AG04449 (cell line): ENCODE measurements around the gene SDCCAG8.

ENCODE experiments used
- CTCF ChIA-PET: fragments of 350-600 bp; formaldehyde crosslinking; extraction: SDS; loops from one replicate; lab custom pipeline; 2021; ENCODE audit warnings: antibody characterized with exemption; lab: Yijun Ruan, JAX
- POLR2A ChIA-PET: fragments of 400-600, 350-600 bp; formaldehyde crosslinking; extraction: SDS; loops from one replicate; lab custom pipeline; 2020; ENCODE audit warnings: antibody characterized with exemption, inconsistent platforms; lab: Yijun Ruan, JAX
- DNase-seq: peaks from one replicate; pipeline ENCODE4 v3.0.0-alpha.2; 2010; ENCODE audit warnings: low read depth, low spot score
- H3K4me3 ChIP-seq: 2 replicates; pipeline ENCODE4 v1.5.1; 2011; ENCODE audit warnings: low read depth, mild to moderate bottlenecking, control low read depth, low read length
- CTCF ChIP-seq: IDR thresholded peaks from one replicate; pipeline ENCODE4 v1.5.1; 2011; ENCODE audit warnings: mild to moderate bottlenecking, moderate library complexity, low read length, control low read depth, inconsistent platforms; ENCODE audit not compliant: insufficient read depth; ENCODE audit errors: missing control alignments

The SDCCAG8 gene

GRCh38 chr1:243292117-243292516, 36.3 kb downstream of the SDCCAG8 start:
- H3K4me3 ChIP-seq: no peak overlapping the region
- POLR2A ChIA-PET: no interaction called here
- CTCF ChIA-PET: no interaction called here
- no peak for TF ChIP-seq CTCF
- no peak for DNase-seq

GRCh38 chr1:243293941-243294722, 38.3 kb downstream of the SDCCAG8 start:
- H3K4me3 ChIP-seq: no peak overlapping the region
- TF ChIP-seq CTCF: no peak
- ChIA-PET CTCF (interaction anchor here (1.0 kb wide), 1 partner anchor 30 kb away, joined by 3 read pairs; no protein-coding TSS in a partner anchor), POLR2A (no interaction called here)
- DNase-seq: no peak

GRCh38 chr1:243294723-243295121, 38.9 kb downstream of the SDCCAG8 start:
- POLR2A ChIA-PET: no interaction called here
- TF ChIP-seq CTCF: no peak
- H3K4me3 ChIP-seq: no peak overlapping the region
- CTCF ChIA-PET: interaction anchor here (1.0 kb wide), 1 partner anchor 30 kb away, joined by 3 read pairs; no protein-coding TSS in a partner anchor
- DNase-seq: no peak

- POLR2A ChIA-PET: interaction anchor here (0.6 kb wide), 1 partner anchor 44 kb away, joined by 3 read pairs; the partner anchor contains the start of gene CEP170
- TF ChIP-seq CTCF: no peak
- CTCF ChIA-PET: no interaction called here
- no peak overlapping the region for H3K4me3 ChIP-seq
- no peak for DNase-seq
These were observed 43.2 kb downstream of the SDCCAG8 start for GRCh38 chr1:243299069-243299468.

GRCh38 chr1:243301059-243301458, 45.2 kb downstream of the SDCCAG8 start:
- POLR2A ChIA-PET: no interaction called here
- DNase-seq: no peak
- H3K4me3 ChIP-seq: no peak overlapping the region
- TF ChIP-seq CTCF: no peak
- CTCF ChIA-PET: no interaction called here

- H3K4me3 ChIP-seq: no peak overlapping the region
- ChIA-PET POLR2A (no interaction called here), CTCF (no interaction called here)
- DNase-seq: no peak
- TF ChIP-seq CTCF: no peak
These were observed 56.0 kb downstream of the SDCCAG8 start for GRCh38 chr1:243311809-243312208.
